T-helper 2 cell treated with Interferon-gamma antibody and Interleukin-4, amounts not matched to agents 5 μg/mL and 100 μg/mL, for 36 hours (primary cell): Measurements from ENCODE around the gene UGT2B17.
"Not testable (repeated sequence)": the region's sequence is repeated elsewhere in the genome, so short reads cannot be mapped to it uniquely, and the experiment has no call there.

ENCODE experiments used
- DNase-seq: peaks from one replicate; pipeline ENCODE4 v3.0.0; 2021; ENCODE audit warnings: low spot score
- H3K27ac Mint-ChIP-seq: one replicate; pipeline ENCODE4 v1.8.0; 2021; ENCODE audit warnings: mild to moderate bottlenecking, mixed read lengths
- H3K27me3 Mint-ChIP-seq: one replicate; pipeline ENCODE4 v1.8.0; 2021; ENCODE audit warnings: low read depth, mixed read lengths
- H3K36me3 Mint-ChIP-seq: one replicate; pipeline ENCODE4 v1.8.0; 2021; ENCODE audit warnings: low read depth, mixed read lengths
- H3K4me1 Mint-ChIP-seq: one replicate; pipeline ENCODE4 v1.8.0; 2021; ENCODE audit warnings: low read depth, mixed read lengths
- H3K4me3 Mint-ChIP-seq: one replicate; pipeline ENCODE4 v1.8.0; 2022; ENCODE audit warnings: mild to moderate bottlenecking, moderate library complexity, mixed read lengths
- H3K9me3 Mint-ChIP-seq: one replicate; pipeline ENCODE4 v1.8.0; 2021; ENCODE audit warnings: mixed read lengths

The UGT2B17 gene

DNA sequence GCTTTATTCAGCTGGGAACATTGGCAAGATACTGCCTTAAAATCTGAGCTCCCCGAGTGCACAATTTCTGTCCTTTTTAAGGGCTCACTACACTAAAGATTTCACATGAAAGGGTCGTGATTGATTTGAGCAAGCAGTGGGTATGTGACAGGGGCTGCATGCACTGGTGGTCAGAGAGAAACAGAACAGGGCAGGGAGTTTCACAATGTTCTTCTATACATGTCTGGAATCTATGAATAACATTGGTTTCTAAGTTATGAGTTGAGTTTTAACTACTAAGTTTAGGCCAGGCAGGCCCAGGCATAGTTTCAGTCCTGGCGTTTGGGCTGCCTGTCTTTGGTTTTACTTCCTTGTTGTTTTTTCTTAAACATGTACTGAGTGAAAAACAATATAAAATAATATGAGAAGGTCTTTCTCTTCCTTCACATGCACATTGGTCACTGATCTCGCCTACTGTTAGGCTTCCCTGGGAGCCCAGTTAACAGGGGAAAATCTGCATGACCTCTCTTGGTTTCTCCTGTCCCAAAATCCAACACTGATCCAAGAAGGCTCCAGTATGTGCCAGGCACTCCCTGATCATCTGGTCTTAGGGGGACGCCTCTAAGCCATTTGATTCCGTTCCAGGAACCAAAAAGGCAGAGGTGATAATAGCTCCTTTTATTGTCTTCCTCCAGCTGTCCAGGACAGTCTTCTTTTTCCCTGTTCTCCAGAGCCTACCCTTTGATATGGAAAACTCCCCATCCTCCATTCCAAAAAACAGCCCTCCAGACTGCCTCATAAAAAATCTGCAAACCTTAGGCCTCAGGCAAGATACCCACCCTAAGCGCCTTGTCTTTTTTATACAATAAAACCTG lies at the start of gene UGT2B17:
Gene UGT2B17 (minus strand): TSS at position 51 of the 854 bp plus-strand sequence. CDS start 7,838 bp downstream, outside the sequence.
- Mint-ChIP-seq H3K4me1 (no peaks in the 10 kb centered on the region), H3K4me3 (no peak within 1 kb of the TSS), H3K27ac (no peak within 1 kb of the TSS), H3K9me3 (no peaks in the 10 kb centered on the region), H3K27me3 (no peaks in the 10 kb centered on the region), H3K36me3 (no peaks in the 10 kb centered on the region)
- DNase-seq = no peak

- not testable (repeated sequence) for H3K4me1 Mint-ChIP-seq, H3K9me3 Mint-ChIP-seq, H3K27ac Mint-ChIP-seq, H3K27me3 Mint-ChIP-seq, DNase-seq, H3K36me3 Mint-ChIP-seq, H3K4me3 Mint-ChIP-seq
Observed at GRCh38 chr4:68622731-68623130, 46.6 kb upstream of the UGT2B17 start.

GRCh38 chr4:68617003-68617698 lies 41.0 kb upstream of the UGT2B17 start:
- Mint-ChIP-seq H3K4me3 (no peak overlapping the region), H3K27me3 (no peaks in the 10 kb centered on the region), H3K4me1 (no peaks in the 10 kb centered on the region), H3K9me3 (no peaks in the 10 kb centered on the region), H3K27ac (no peak overlapping the region), H3K36me3 (no peaks in the 10 kb centered on the region)
- no peak for DNase-seq

GRCh38 chr4:68615699-68616422 lies 39.7 kb upstream of the UGT2B17 start:
- no peaks in the 10 kb centered on the region for H3K36me3 Mint-ChIP-seq
- H3K4me1 Mint-ChIP-seq = no peaks in the 10 kb centered on the region
- H3K27me3 Mint-ChIP-seq = no peaks in the 10 kb centered on the region
- no peak overlapping the region for H3K4me3 Mint-ChIP-seq
- DNase-seq = no peak
- no peaks in the 10 kb centered on the region for H3K9me3 Mint-ChIP-seq
- H3K27ac Mint-ChIP-seq = no peak overlapping the region

DNA sequence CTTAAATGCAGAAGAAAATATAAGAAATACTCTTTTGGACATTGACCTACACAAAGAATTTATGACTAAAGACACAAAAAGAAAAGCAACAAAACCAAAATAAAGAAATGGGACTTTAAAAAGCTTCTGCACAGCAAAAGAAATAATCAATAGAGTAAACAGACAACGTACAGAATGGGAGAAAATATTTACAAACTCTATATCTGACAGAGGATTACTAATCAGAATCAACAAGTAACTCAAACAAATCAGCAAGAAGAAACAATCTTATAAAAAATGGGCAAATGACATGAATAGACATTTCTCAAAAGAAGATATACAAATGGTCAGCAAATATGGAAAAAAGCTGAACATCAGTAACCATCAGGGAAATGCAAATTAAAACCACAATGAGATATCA lies 37.6 kb upstream of the UGT2B17 start:
- no peaks in the 10 kb centered on the region for H3K9me3 Mint-ChIP-seq
- H3K4me3 Mint-ChIP-seq = no peak overlapping the region

GRCh38 chr4:68606240-68606639 lies 30.1 kb upstream of the UGT2B17 start:
- H3K36me3 Mint-ChIP-seq = no peaks in the 10 kb centered on the region
- H3K27ac Mint-ChIP-seq = no peak overlapping the region
- H3K4me1 Mint-ChIP-seq = no peaks in the 10 kb centered on the region

More for the DNA sequence above, 37.6 kb upstream of the UGT2B17 start:
- H3K27me3 Mint-ChIP-seq = no peaks in the 10 kb centered on the region
- no peaks in the 10 kb centered on the region for H3K36me3 Mint-ChIP-seq
- DNase-seq = no peak
- no peak overlapping the region for H3K27ac Mint-ChIP-seq
- H3K4me1 Mint-ChIP-seq = no peaks in the 10 kb centered on the region

GRCh38 chr4:68599150-68599549 lies 23.0 kb upstream of the UGT2B17 start:
- Mint-ChIP-seq H3K27me3 (no peaks in the 10 kb centered on the region), H3K4me1 (no peaks in the 10 kb centered on the region), H3K27ac (no peak overlapping the region), H3K9me3 (no peaks in the 10 kb centered on the region), H3K36me3 (no peaks in the 10 kb centered on the region), H3K4me3 (no peak overlapping the region)
- DNase-seq = no peak

More at GRCh38 chr4:68606240-68606639, 30.1 kb upstream of the UGT2B17 start:
- H3K9me3 Mint-ChIP-seq = no peaks in the 10 kb centered on the region
- H3K27me3 Mint-ChIP-seq = no peaks in the 10 kb centered on the region
- H3K4me3 Mint-ChIP-seq = no peak overlapping the region
- DNase-seq = no peak

GRCh38 chr4:68597482-68597881 lies 21.4 kb upstream of the UGT2B17 start:
- Mint-ChIP-seq H3K4me1 (no peaks in the 10 kb centered on the region), H3K9me3 (no peaks in the 10 kb centered on the region), H3K36me3 (no peaks in the 10 kb centered on the region), H3K4me3 (no peak overlapping the region), H3K27ac (no peak overlapping the region), H3K27me3 (no peaks in the 10 kb centered on the region)
- no peak for DNase-seq

DNA sequence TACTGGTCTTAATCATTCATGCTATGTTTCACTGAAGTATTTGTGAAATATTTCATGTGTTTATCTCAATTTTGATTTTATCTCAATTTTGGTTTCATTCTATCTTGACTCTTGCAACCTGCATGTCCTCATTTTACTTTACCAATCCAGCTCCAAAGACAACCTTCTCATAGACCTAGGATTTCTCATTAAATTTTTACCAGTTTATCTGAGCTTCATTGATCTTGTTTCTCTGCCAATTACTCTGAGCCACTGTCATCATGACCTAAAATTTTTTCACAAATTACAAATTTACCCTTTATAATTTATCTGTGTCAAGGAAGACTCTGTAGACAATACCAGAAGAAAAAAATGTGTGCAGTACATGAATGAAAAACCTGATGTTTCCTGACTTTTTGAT lies 18.6 kb upstream of the UGT2B17 start:
- H3K27ac Mint-ChIP-seq = no peak overlapping the region
- no peaks in the 10 kb centered on the region for H3K27me3 Mint-ChIP-seq
- no peaks in the 10 kb centered on the region for H3K36me3 Mint-ChIP-seq
- H3K4me1 Mint-ChIP-seq = no peaks in the 10 kb centered on the region
- no peak overlapping the region for H3K4me3 Mint-ChIP-seq
- no peaks in the 10 kb centered on the region for H3K9me3 Mint-ChIP-seq
- no peak for DNase-seq

DNA sequence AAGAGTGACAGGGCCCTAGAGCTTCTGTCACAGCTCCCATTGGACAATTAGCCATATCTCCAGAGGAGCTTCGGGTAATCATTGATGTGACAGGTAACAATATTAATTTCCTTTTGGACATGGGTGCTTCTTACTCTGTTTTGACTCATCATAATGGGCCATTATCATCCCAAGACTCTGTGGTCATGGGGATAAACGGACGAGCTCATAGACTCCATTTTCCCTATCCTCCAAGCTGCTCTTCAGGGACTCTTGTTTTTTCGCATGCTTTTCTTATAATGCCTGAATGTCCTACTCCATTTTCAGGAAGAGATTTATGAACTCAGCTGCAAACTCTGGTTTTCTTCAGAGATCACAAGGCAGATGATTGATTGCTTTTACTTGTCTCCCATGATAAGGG lies 17.0 kb upstream of the UGT2B17 start:
- Mint-ChIP-seq H3K4me3 (no peak overlapping the region), H3K27ac (no peak overlapping the region), H3K9me3 (no peaks in the 10 kb centered on the region), H3K4me1 (no peaks in the 10 kb centered on the region), H3K27me3 (no peaks in the 10 kb centered on the region), H3K36me3 (no peaks in the 10 kb centered on the region)
- no peak for DNase-seq

- Mint-ChIP-seq H3K27ac (no peak overlapping the region), H3K36me3 (no peaks in the 10 kb centered on the region), H3K4me3 (no peak overlapping the region)
Observed at GRCh38 chr4:68592673-68593072, 16.6 kb upstream of the UGT2B17 start.

DNA sequence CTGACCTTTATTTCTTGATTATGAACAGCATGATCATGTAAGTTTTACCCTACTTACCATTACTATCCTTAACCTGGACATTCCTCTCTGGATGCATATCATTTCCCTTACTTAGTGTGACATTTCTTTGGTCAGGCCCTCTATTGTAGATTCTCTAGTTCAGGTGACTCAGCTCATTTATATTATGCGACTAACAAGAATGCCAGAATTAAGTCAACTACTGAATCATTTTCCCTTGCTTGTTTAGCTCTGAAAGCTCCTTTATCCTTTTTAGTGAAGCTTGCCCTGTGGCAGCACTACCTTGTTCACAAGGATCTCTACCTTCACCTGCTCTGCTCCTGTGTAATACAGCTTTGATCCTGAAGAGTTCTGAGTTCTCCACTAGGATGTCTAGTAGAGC lies 15.1 kb upstream of the UGT2B17 start:
- H3K27me3 Mint-ChIP-seq = no peaks in the 10 kb centered on the region
- H3K9me3 Mint-ChIP-seq = no peaks in the 10 kb centered on the region
- no peak overlapping the region for H3K27ac Mint-ChIP-seq
- no peak overlapping the region for H3K4me3 Mint-ChIP-seq
- H3K4me1 Mint-ChIP-seq = no peaks in the 10 kb centered on the region
- no peak for DNase-seq
- no peaks in the 10 kb centered on the region for H3K36me3 Mint-ChIP-seq

More at GRCh38 chr4:68592673-68593072, 16.6 kb upstream of the UGT2B17 start:
- H3K27me3 Mint-ChIP-seq = no peaks in the 10 kb centered on the region
- H3K4me1 Mint-ChIP-seq = no peaks in the 10 kb centered on the region
- H3K9me3 Mint-ChIP-seq = no peaks in the 10 kb centered on the region
- DNase-seq = no peak

DNA sequence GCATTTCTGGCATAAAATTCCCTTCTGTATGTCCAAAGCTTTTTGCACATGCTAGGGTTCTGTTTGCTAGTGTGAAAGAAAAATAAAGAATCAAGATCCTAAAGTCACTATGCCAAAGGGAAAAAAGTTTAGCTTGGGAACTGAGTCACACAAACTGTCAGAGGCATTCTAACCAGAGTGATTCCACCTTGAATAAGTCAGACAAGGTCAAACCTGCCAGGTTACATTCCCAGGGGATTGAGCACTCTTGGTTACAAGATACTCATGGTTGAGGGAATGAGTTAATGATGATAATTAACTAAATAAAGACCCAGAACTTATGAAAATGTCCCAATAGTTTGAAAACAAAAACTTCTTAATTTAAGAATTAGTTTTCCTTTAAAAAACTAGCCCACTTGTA lies 13.7 kb upstream of the UGT2B17 start:
- Mint-ChIP-seq H3K27ac (no peak overlapping the region), H3K36me3 (no peaks in the 10 kb centered on the region), H3K4me1 (no peaks in the 10 kb centered on the region), H3K4me3 (no peak overlapping the region), H3K9me3 (no peaks in the 10 kb centered on the region), H3K27me3 (no peaks in the 10 kb centered on the region)
- no peak for DNase-seq

DNA sequence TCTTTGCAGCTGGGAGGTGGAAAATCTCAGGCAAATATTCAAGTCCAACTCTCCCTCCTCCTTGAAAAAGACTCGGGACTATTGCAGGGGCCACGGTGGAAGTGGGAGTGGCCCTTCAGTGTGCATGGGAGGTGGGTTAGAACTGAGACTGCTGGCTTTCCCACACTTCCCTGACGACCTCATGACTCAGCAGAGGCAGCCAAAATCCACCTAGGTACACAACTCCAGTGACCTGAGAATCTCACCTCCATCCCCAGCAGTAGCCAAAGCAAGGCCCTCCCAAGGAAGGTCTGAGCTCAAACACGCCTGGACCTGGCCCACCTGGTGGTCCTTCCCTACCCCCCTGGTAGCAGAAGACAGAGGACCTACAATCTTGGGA lies 6.2 kb upstream of the UGT2B17 start:
- Mint-ChIP-seq H3K27me3 (no peaks in the 10 kb centered on the region), H3K27ac (no peak overlapping the region), H3K36me3 (no peaks in the 10 kb centered on the region), H3K9me3 (no peaks in the 10 kb centered on the region), H3K4me1 (no peaks in the 10 kb centered on the region), H3K4me3 (no peak overlapping the region)
- no peak for DNase-seq
